Activated naive CD8-positive, alpha-beta T cell treated with anti-CD3 and anti-CD28 coated beads, Interleukin-2, amount 50 U/mL, for 16 hours (primary cell): ENCODE data around the gene RAVER2.
A peak's percentile ranks its signal among the peaks of the same experiment; 100 is the strongest.
"Not testable (repeated sequence)": the region's sequence is repeated elsewhere in the genome, so short reads cannot be mapped to it uniquely, and the experiment has no call there.

Experiments
- DNase-seq: peaks from one replicate; pipeline ENCODE4 v3.0.0-alpha.2; 2020; ENCODE audit warnings: low read depth, low spot score

Gene RAVER2

GRCh38 chr1:64814427-64814826, 69.6 kb downstream of the RAVER2 start:
- no peak for DNase-seq

GRCh38 chr1:64817364-64817763, 72.5 kb downstream of the RAVER2 start:
- DNase-seq: not testable (repeated sequence)

- not testable (repeated sequence) for DNase-seq
These were observed 75.7 kb downstream of the RAVER2 start for GRCh38 chr1:64820572-64820971.

GRCh38 chr1:64822621-64823020, 77.7 kb downstream of the RAVER2 start:
- no peak for DNase-seq

- peak; percentile 27 for DNase-seq
These were observed 79.0 kb downstream of the RAVER2 start for GRCh38 chr1:64823691-64824476.

- no peak for DNase-seq
These were observed 82.1 kb downstream of the RAVER2 start for GRCh38 chr1:64826991-64827390.

- no peak for DNase-seq
These were observed 84.0 kb downstream of the RAVER2 start for GRCh38 chr1:64828829-64829228.

GRCh38 chr1:64829411-64830029, 84.6 kb downstream of the RAVER2 start:
- no peak for DNase-seq

- DNase-seq: no peak
These were observed 85.3 kb downstream of the RAVER2 start for GRCh38 chr1:64830030-64830651.

- no peak for DNase-seq
These were observed 89.9 kb downstream of the RAVER2 start for GRCh38 chr1:64834734-64835133.

- DNase-seq: no peak
These were observed 91.9 kb downstream of the RAVER2 start for GRCh38 chr1:64836802-64837201.

- DNase-seq: no peak
These were observed 93.6 kb downstream of the RAVER2 start for GRCh38 chr1:64838486-64838885.

GRCh38 chr1:64839261-64839660, 94.4 kb downstream of the RAVER2 start:
- DNase-seq: no peak

- no peak for DNase-seq
These were observed 95.0 kb downstream of the RAVER2 start for GRCh38 chr1:64839732-64840405.

- DNase-seq: no peak
These were observed 96.6 kb downstream of the RAVER2 start for GRCh38 chr1:64841330-64842065.

GRCh38 chr1:64842224-64842623, 97.3 kb downstream of the RAVER2 start:
- DNase-seq: no peak

- no peak for DNase-seq
These were observed 98.8 kb downstream of the RAVER2 start for GRCh38 chr1:64843675-64844074.

GRCh38 chr1:64844175-64844574, 99.3 kb downstream of the RAVER2 start:
- DNase-seq: no peak

GRCh38 chr1:64844609-64845008, 99.7 kb downstream of the RAVER2 start:
- DNase-seq: no peak

- no peak for DNase-seq
These were observed 101.1 kb downstream of the RAVER2 start for GRCh38 chr1:64845831-64846425.
